ENCODE data around the gene TGFB3. TPM values are rescaled to one million over a fixed set of nuclear protein-coding genes. Genes with fewer than 3 reads are reported as not detected.
A peak's percentile ranks its signal among the peaks of the same experiment; 100 is the strongest.

The TGFB3 gene
- total RNA-seq, result 100 to 1,000 TPM in 1 of 2 donors, 10 to 100 TPM in 1; 37.3 to 114 TPM
- polyA plus RNA-seq (ENCODE audit: insufficient read length in 2 of 2), result 10 to 100 TPM; 29.2 to 38.4 TPM
- long read RNA-seq, donor 1, partial matches to known transcripts, result 5 of 10 reads
- long read RNA-seq, donor 1, other reads (novel, unspliced or antisense), result 0 of 10 reads
- long read RNA-seq, donor 2, partial matches to known transcripts, result 0 of 1 reads
- long read RNA-seq, donor 2, other reads (novel, unspliced or antisense), result 0 of 1 reads
- long read RNA-seq, donor 3, partial matches to known transcripts, result 9 of 27 reads
- long read RNA-seq, donor 3, other reads (novel, unspliced or antisense), result 15 of 27 reads
- long read RNA-seq, donor 4, transcript TGFB3-201 (7 exons, 2,522 nt), result major isoform, 14 of 31 reads
- long read RNA-seq, donor 4, partial matches to known transcripts, result 15 of 31 reads
- long read RNA-seq, donor 4, other reads (novel, unspliced or antisense), result 0 of 31 reads

DNA sequence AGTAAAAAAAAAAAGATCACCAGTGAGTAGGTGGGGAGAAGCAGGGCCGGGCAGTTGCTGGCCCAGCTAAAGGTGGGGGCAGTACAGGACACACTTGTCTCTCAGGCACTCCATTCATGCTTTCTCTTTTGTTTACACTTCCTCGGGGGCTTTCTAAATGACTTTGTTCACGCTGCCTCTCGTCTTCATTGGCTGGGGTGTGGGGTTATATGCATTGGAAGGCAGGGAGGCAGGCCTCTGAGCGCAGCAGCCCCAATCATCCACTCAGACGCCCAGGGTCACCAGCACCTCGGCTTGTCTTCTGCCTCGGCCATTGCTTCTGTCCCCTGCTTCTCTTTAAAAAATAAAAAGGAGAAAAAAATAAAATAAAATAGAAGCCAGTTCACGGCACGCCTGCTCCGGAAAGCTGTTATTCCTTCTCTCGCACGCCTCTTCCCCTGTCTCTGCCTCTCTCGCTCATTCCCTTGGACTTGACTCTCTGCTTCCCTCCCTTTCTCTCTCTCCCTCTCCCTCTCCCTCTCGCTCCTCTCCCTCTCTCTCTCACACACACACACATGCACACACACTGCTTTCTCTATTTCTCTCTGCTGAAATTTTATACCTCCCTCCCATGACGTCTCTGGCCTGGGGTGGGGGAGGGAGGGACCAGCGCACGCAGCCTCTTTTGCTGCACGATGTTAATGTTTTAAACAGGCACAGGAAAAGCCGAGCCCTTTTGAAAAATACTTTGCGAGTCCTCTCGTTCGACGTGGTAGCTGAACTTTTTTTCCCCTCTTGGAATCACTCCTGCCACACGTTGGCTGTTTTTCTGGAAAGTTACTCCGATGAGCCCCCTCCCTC, at the start of gene TGFB3:
Gene TGFB3, minus strand, starts transcription at position 570 of the 840 bp plus-strand sequence. CDS start 1,102 bp downstream, outside the sequence.
- peak; percentile 38 to 91 (median 66) for DNase-seq (ENCODE audit: low read depth in 4 of 6, low spot score in 6 of 6)
- H3K36me3 ChIP-seq (ENCODE audit: control insufficient read depth, insufficient read depth, low read length), result peaks cover 10% of the 10 kb centered on the region
- peak within 1 kb of the TSS; percentile 91 for H3K27ac ChIP-seq (ENCODE audit: low read depth, low read length)
- H3K9me3 ChIP-seq (ENCODE audit: control insufficient read depth, insufficient read depth, low read length), result no peaks in the 10 kb centered on the region
- H3K4me3 ChIP-seq (ENCODE audit: low read depth, low read length), result peak within 1 kb of the TSS; percentile 45
- H3K27me3 ChIP-seq (ENCODE audit: control insufficient read depth, insufficient read depth, low read length), result no peaks in the 10 kb centered on the region
- WGBS (ENCODE audit: insufficient coverage), result 2% methylated on average over 18 of the region's 26 CpGs
- peaks cover 53% of the 10 kb centered on the region for H3K4me1 ChIP-seq (ENCODE audit: control insufficient read depth, insufficient read depth, low read length)

DNA sequence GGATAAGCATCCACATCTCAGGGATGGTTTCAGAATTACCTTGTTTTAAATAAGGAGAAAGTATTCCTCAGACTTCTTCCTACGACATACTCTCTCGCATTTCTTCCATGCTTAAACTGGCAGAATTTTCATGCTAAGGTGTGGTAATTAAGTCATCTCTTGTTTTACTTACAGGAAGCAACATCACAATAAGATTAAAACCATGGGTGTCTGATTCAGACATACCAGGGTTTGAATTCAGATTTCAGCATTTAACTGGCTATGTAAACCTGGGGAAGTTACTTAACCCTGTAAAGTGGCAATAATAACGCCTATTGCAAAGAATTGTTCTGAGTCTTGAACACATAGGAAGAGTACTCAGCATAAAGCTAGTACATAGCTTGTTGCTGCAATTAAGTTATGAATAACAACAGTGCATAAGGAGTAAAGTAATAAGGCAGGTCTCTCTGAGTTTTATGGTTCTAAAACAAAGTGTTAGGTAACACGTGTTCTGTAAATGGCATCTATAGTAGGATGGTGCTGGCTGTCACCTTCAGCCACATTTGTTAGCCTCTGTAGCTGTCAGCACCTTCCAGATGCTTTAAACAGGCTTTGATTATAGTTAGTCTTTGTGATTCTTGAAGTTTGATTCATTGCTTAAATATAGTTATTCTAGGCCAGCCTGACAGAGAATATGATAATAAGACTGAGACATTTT, 42.6 kb upstream of the TGFB3 start:
- DNase-seq (ENCODE audit: low read depth in 4 of 6, low spot score in 6 of 6), result no peak
- Histone ChIP-seq H3K9me3 (ENCODE audit: control insufficient read depth, insufficient read depth, low read length) (no peaks in the 10 kb centered on the region), H3K27ac (ENCODE audit: low read depth, low read length) (no peak overlapping the region), H3K36me3 (ENCODE audit: control insufficient read depth, insufficient read depth, low read length) (peaks cover 18% of the 10 kb centered on the region), H3K4me1 (ENCODE audit: control insufficient read depth, insufficient read depth, low read length) (no peaks in the 10 kb centered on the region), H3K4me3 (ENCODE audit: low read depth, low read length) (no peak overlapping the region), H3K27me3 (ENCODE audit: control insufficient read depth, insufficient read depth, low read length) (no peaks in the 10 kb centered on the region)
- WGBS (ENCODE audit: insufficient coverage), result 67% methylated on average over 1 of the region's 4 CpGs

DNA sequence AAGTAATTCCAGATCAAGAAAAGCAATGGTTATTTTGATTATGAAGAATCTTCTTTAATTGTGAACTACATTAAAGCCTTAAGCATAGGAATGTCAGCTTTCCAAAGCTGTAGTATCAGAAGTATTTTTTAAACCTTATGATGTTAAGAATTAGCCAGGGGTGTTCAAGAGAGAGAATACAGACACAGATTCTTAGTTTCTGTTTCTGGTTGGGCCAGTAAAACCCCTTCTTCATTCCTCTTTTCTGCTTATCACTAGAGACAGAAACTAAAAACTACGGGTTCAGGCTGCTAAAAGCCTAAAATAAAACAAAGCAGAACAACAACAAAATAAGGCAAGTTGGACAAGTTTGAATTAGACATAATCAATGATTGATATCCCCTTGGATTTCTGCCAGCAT, 42.0 kb upstream of the TGFB3 start:
- H3K27me3 ChIP-seq (ENCODE audit: control insufficient read depth, insufficient read depth, low read length), result no peaks in the 10 kb centered on the region
- H3K4me1 ChIP-seq (ENCODE audit: control insufficient read depth, insufficient read depth, low read length), result no peaks in the 10 kb centered on the region
- peaks cover 18% of the 10 kb centered on the region for H3K36me3 ChIP-seq (ENCODE audit: control insufficient read depth, insufficient read depth, low read length)
- H3K4me3 ChIP-seq (ENCODE audit: low read depth, low read length), result no peak overlapping the region
- no peak overlapping the region for H3K27ac ChIP-seq (ENCODE audit: low read depth, low read length)
- no peak for DNase-seq (ENCODE audit: low read depth in 4 of 6, low spot score in 6 of 6)
- no CpG with 5 or more reads among the region's 1 CpG for WGBS (ENCODE audit: insufficient coverage)
- H3K9me3 ChIP-seq (ENCODE audit: control insufficient read depth, insufficient read depth, low read length), result peaks cover 3% of the 10 kb centered on the region

DNA sequence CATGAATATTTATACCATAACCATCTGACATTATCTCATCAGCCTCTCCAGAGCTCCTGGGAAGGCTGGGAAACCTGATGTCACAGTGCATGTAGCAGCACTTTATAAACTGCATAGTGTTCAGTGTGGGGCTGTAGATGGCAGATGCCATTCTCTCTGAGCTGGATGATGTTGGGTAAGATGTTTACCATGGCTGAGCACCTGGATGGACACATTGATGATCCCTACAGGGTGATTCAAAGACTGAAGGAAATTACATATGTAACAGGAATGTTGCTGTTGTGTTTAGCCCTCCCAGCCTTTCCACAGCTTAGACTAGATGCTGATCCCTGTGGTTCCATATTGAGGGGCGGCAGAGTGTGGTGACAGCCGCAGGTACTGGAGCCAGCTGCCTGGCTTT, 41.2 kb upstream of the TGFB3 start:
- DNase-seq (ENCODE audit: low read depth in 4 of 6, low spot score in 6 of 6), result peak in 1 of 6 donors; percentile 11
- H3K27ac ChIP-seq (ENCODE audit: low read depth, low read length), result no peak overlapping the region
- peaks cover 18% of the 10 kb centered on the region for H3K36me3 ChIP-seq (ENCODE audit: control insufficient read depth, insufficient read depth, low read length)
- H3K4me1 ChIP-seq (ENCODE audit: control insufficient read depth, insufficient read depth, low read length), result no peaks in the 10 kb centered on the region
- no peak overlapping the region for H3K4me3 ChIP-seq (ENCODE audit: low read depth, low read length)
- 100% methylated on average over 2 of the region's 2 CpGs for WGBS (ENCODE audit: insufficient coverage)
- H3K9me3 ChIP-seq (ENCODE audit: control insufficient read depth, insufficient read depth, low read length), result peaks cover 3% of the 10 kb centered on the region
- no peaks in the 10 kb centered on the region for H3K27me3 ChIP-seq (ENCODE audit: control insufficient read depth, insufficient read depth, low read length)

DNA sequence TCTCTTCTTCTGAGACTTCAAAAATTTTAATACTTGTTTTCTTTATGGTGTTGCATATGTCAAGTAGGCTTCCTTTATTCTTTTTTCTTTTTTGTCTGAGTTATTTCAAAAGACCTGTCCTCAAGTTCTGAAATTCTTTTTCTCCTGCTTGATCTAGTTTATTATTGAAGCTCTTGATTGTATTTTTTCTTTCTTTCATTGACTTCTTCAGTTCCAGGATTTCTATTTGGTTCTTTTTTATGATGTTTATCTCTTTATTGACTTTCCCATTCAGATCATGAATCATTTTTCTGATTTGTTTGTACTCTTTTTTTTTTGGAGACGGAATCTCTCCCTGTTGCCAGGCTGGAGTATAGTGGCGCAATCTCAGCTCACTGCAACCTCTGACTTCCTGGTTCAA, 37.9 kb upstream of the TGFB3 start:
- no peak overlapping the region for H3K4me3 ChIP-seq (ENCODE audit: low read depth, low read length)
- peaks cover 20% of the 10 kb centered on the region for H3K36me3 ChIP-seq (ENCODE audit: control insufficient read depth, insufficient read depth, low read length)
- no peak overlapping the region for H3K27ac ChIP-seq (ENCODE audit: low read depth, low read length)
- no CpG with 5 or more reads among the region's 2 CpGs for WGBS (ENCODE audit: insufficient coverage)
- no peaks in the 10 kb centered on the region for H3K27me3 ChIP-seq (ENCODE audit: control insufficient read depth, insufficient read depth, low read length)
- peaks cover 3% of the 10 kb centered on the region for H3K9me3 ChIP-seq (ENCODE audit: control insufficient read depth, insufficient read depth, low read length)
- no peaks in the 10 kb centered on the region for H3K4me1 ChIP-seq (ENCODE audit: control insufficient read depth, insufficient read depth, low read length)
- DNase-seq (ENCODE audit: low read depth in 4 of 6, low spot score in 6 of 6), result no peak

DNA sequence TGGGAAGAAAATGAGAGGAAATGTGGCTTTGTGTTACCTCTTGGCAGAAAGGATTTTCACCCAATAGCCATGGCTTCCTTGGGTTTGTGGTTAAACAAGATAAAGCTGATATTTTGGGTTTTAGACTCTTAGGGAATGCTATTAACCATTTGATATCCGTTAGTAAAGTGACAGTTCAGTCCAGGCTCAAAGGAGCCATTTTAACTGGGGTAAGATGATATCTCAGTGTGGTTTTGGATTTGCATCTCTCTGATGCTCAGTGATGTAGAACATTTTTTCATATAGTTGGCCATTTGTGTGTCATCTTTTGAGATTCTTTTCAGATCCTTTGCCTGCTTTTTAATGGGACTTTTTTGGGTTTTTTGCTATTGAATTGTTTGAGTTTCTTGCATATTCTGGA, 33.9 kb upstream of the TGFB3 start:
- H3K9me3 ChIP-seq (ENCODE audit: control insufficient read depth, insufficient read depth, low read length), result peaks cover 3% of the 10 kb centered on the region
- no peak overlapping the region for H3K27ac ChIP-seq (ENCODE audit: low read depth, low read length)
- DNase-seq (ENCODE audit: low read depth in 4 of 6, low spot score in 6 of 6), result no peak
- H3K27me3 ChIP-seq (ENCODE audit: control insufficient read depth, insufficient read depth, low read length), result no peaks in the 10 kb centered on the region
- H3K4me1 ChIP-seq (ENCODE audit: control insufficient read depth, insufficient read depth, low read length), result peaks cover 6% of the 10 kb centered on the region
- WGBS (ENCODE audit: insufficient coverage), result 88% methylated on average over 1 of the region's 1 CpG
- no peak overlapping the region for H3K4me3 ChIP-seq (ENCODE audit: low read depth, low read length)
- H3K36me3 ChIP-seq (ENCODE audit: control insufficient read depth, insufficient read depth, low read length), result peaks cover 15% of the 10 kb centered on the region

DNA sequence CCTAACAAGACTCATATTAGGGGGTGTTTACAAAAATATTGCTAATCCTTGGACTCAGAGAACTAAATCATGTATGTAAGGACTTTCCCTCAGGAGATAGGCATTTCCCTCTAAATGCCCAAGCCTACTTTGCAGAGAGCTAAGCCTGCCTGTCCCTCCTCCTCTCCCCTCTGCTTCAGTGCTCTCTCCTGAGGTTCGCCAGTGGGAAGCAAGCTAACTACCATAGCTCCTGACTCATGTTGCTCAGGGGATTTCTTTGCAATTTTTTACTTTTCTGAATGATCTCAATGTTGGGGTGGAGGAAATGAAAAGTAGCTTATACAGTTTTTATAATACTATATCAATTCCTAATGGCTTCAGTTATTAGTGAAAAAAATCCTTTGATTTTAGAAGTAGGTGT, 33.4 kb upstream of the TGFB3 start:
- Histone ChIP-seq H3K27ac (ENCODE audit: low read depth, low read length) (no peak overlapping the region), H3K4me1 (ENCODE audit: control insufficient read depth, insufficient read depth, low read length) (peaks cover 6% of the 10 kb centered on the region), H3K36me3 (ENCODE audit: control insufficient read depth, insufficient read depth, low read length) (peaks cover 13% of the 10 kb centered on the region), H3K27me3 (ENCODE audit: control insufficient read depth, insufficient read depth, low read length) (no peaks in the 10 kb centered on the region), H3K4me3 (ENCODE audit: low read depth, low read length) (no peak overlapping the region), H3K9me3 (ENCODE audit: control insufficient read depth, insufficient read depth, low read length) (peaks cover 3% of the 10 kb centered on the region)
- no peak for DNase-seq (ENCODE audit: low read depth in 4 of 6, low spot score in 6 of 6)
- WGBS (ENCODE audit: insufficient coverage), result no CpG with 5 or more reads among the region's 1 CpG

DNA sequence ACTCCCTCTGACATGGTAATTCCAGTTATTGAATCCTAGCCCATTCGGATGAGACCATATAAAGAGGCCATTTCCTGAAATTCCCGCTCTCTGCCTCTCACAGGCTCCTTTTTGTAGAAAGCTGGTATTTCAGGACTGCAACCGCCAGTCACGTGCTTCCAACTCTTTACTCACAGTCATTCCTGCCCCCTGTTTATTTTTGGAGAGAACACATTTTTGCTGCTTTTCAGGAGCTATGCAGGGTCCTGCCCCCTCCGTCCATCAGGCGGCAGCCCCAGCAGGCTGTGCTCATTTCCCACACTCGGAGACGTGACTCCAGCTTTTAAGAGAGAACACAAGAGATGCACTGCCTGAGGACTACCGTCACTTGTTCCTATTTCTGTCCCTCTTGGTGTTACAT, 30.6 kb upstream of the TGFB3 start:
- no peak overlapping the region for H3K4me3 ChIP-seq (ENCODE audit: low read depth, low read length)
- WGBS (ENCODE audit: insufficient coverage), result 70% methylated on average over 7 of the region's 9 CpGs
- peaks cover 6% of the 10 kb centered on the region for H3K4me1 ChIP-seq (ENCODE audit: control insufficient read depth, insufficient read depth, low read length)
- DNase-seq (ENCODE audit: low read depth in 4 of 6, low spot score in 6 of 6), result no peak
- no peaks in the 10 kb centered on the region for H3K27me3 ChIP-seq (ENCODE audit: control insufficient read depth, insufficient read depth, low read length)
- peak overlapping the region; percentile 42 for H3K27ac ChIP-seq (ENCODE audit: low read depth, low read length)
- peaks cover 18% of the 10 kb centered on the region for H3K36me3 ChIP-seq (ENCODE audit: control insufficient read depth, insufficient read depth, low read length)
- no peaks in the 10 kb centered on the region for H3K9me3 ChIP-seq (ENCODE audit: control insufficient read depth, insufficient read depth, low read length)

DNA sequence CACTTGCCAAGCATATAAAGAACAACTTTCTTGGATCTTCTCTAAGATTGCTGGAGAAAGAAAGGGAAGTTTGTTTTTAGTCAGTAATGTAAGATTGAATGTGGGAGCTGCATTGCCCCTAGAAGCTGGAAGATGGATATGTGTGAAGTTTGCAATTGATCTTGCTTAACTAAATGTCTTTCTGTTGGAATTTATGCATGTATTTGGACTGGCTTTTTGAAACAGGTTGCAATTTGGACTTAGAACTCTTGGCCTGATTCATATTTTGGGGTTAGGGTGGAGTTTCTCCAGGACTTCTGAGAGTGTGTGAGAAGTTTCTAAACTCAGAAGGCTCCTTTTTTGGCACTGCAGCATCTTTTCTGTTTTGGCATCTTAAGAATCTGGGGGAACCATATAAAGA, 30.1 kb upstream of the TGFB3 start:
- Histone ChIP-seq H3K9me3 (ENCODE audit: control insufficient read depth, insufficient read depth, low read length) (no peaks in the 10 kb centered on the region), H3K4me3 (ENCODE audit: low read depth, low read length) (no peak overlapping the region), H3K36me3 (ENCODE audit: control insufficient read depth, insufficient read depth, low read length) (peaks cover 22% of the 10 kb centered on the region), H3K27ac (ENCODE audit: low read depth, low read length) (no peak overlapping the region), H3K27me3 (ENCODE audit: control insufficient read depth, insufficient read depth, low read length) (no peaks in the 10 kb centered on the region), H3K4me1 (ENCODE audit: control insufficient read depth, insufficient read depth, low read length) (peaks cover 6% of the 10 kb centered on the region)
- DNase-seq (ENCODE audit: low read depth in 4 of 6, low spot score in 6 of 6), result peak in 1 of 6 donors; percentile 89
